H1 (cell line): ENCODE data around the gene CCDC88A. TPM values are rescaled to one million over a fixed set of nuclear protein-coding genes. Genes with fewer than 3 reads are reported as not detected.

Experiments used
- CTCF ChIA-PET: fragments of 300-600 bp; sonication (Branson Sonifier 250); formaldehyde crosslinking; loops from one replicate; lab custom pipeline; 2021; ENCODE audit not compliant: partially characterized antibody; lab: Charles Lee
- POLR2A ChIA-PET: fragments of 300-600 bp; sonication (Branson Sonifier 250); formaldehyde crosslinking; loops from one replicate; lab custom pipeline; 2021; ENCODE audit warnings: inconsistent platforms; ENCODE audit not compliant: partially characterized antibody; lab: Charles Lee
- DNase-seq, 2 experiments: peaks; one replicate each; pipeline versions ENCODE4 v3.0.0 to v3.0.0-alpha.2; 2010 to 2022; ENCODE audit warnings: low spot score in 2 of 2, low read depth in 1 of 2, mixed read lengths in 1 of 2
- FAIRE-seq: peaks from 2 replicates; lab custom pipeline; 2011; peaks lifted over from hg19 to GRCh38; lab: Jason Lieb, UNC
- H2AFZ ChIP-seq: 2 replicates; pipeline ENCODE4 v1.8.1; 2012; ENCODE audit warnings: low read length, inconsistent platforms
- H2AK5ac ChIP-seq: 2 replicates; pipeline ENCODE4 v1.6.1; 2013; ENCODE audit warnings: low read depth, low read length
- H2BK120ac ChIP-seq: replicated peaks from 2 replicates; pipeline ENCODE3; 2013; ENCODE audit warnings: low read depth, low read length, inconsistent platforms
- H2BK12ac ChIP-seq: 2 replicates; pipeline ENCODE4 v1.6.1; 2013; ENCODE audit warnings: low read depth, low read length
- H2BK15ac ChIP-seq: 2 replicates; pipeline ENCODE4 v1.6.1; 2013; ENCODE audit warnings: low read length
- H2BK20ac ChIP-seq: 2 replicates; pipeline ENCODE4 v1.6.1; 2013; ENCODE audit warnings: low read length
- H2BK5ac ChIP-seq: 2 replicates; pipeline ENCODE4 v1.6.1; 2013; ENCODE audit warnings: low read depth, low read length
- H3K14ac ChIP-seq: 2 replicates; pipeline ENCODE4 v1.6.1; 2013; ENCODE audit warnings: inconsistent platforms; ENCODE audit not compliant: insufficient read length
- H3K18ac ChIP-seq: 2 replicates; pipeline ENCODE4 v1.6.1; 2013; ENCODE audit warnings: low read length; ENCODE audit errors: extremely low read depth
- H3K23ac ChIP-seq: 2 replicates; pipeline ENCODE4 v1.6.1; 2013; ENCODE audit warnings: inconsistent platforms; ENCODE audit not compliant: insufficient read length
- H3K23me2 ChIP-seq: 2 replicates; pipeline ENCODE4 v1.6.1; 2013; ENCODE audit warnings: low read depth, low read length
- H3K27ac ChIP-seq: 2 replicates; pipeline ENCODE4 v1.6.1; 2011; ENCODE audit warnings: low read depth, low read length, inconsistent platforms
- H3K27me3 ChIP-seq, 4 experiments: replicated peaks in 1 of 4; 1 replicate in 1 of 4; 2 replicates in 3 of 4; pipeline versions ENCODE4 v1.6.1 to v1.8.1; 2011 to 2013; ENCODE audit warnings: low read length in 3 of 4, mild to moderate bottlenecking in 3 of 4, inconsistent platforms in 2 of 4, mixed read lengths in 2 of 4, moderate library complexity in 1 of 4; ENCODE audit not compliant: control insufficient read depth in 3 of 4, insufficient read depth in 3 of 4; ENCODE audit errors: extremely low read depth in 1 of 4
- H3K36me3 ChIP-seq, 4 experiments: 2 replicates each; pipeline versions ENCODE4 v1.6.1 to v1.8.1; 2011 to 2013; ENCODE audit warnings: mild to moderate bottlenecking in 4 of 4, low read length in 3 of 4, moderate library complexity in 2 of 4, control low read depth in 1 of 4, inconsistent platforms in 1 of 4; ENCODE audit not compliant: insufficient read depth in 4 of 4, control insufficient read depth in 2 of 4
- H3K4ac ChIP-seq: replicated peaks from 2 replicates; pipeline ENCODE3; 2013; ENCODE audit warnings: low read length, low read depth, mixed read lengths, inconsistent platforms; ENCODE audit not compliant: insufficient read length
- H3K4me1 ChIP-seq, 4 experiments: replicated peaks in 1 of 4; 1 replicate in 1 of 4; 2 replicates in 3 of 4; pipeline versions ENCODE4 v1.6.1 to v1.8.1; 2011 to 2013; ENCODE audit warnings: low read length in 3 of 4, inconsistent platforms in 2 of 4, mixed read lengths in 1 of 4; ENCODE audit not compliant: insufficient read depth in 4 of 4, control insufficient read depth in 3 of 4
- H3K4me2 ChIP-seq, 2 experiments: 2 replicates each; pipeline versions ENCODE4 v1.6.1 to v1.8.1; 2011 to 2013; ENCODE audit warnings: low read depth in 2 of 2, low read length in 2 of 2, control low read depth in 1 of 2, inconsistent platforms in 1 of 2, mild to moderate bottlenecking in 1 of 2; ENCODE audit not compliant: insufficient read depth in 1 of 2
- H3K4me3 ChIP-seq, 4 experiments: fragments of 200-600, 300-600 bp in 1 of 4; sonication (generic), shearing (Covaris generic), sonication (Bioruptor Twin) in 1 of 4; 2 replicates each; pipeline versions ENCODE4 v1.5.1 to v1.8.1; 2011 to 2016; ENCODE audit warnings: low read length in 4 of 4, low read depth in 3 of 4, control low read depth in 2 of 4, inconsistent platforms in 2 of 4, mild to moderate bottlenecking in 2 of 4, mixed read lengths in 1 of 4, moderate library complexity in 1 of 4; ENCODE audit not compliant: insufficient read depth in 2 of 4; ENCODE audit errors: extremely low read depth in 1 of 4
- H3K56ac ChIP-seq: replicated peaks from 2 replicates; pipeline ENCODE3; 2013; ENCODE audit warnings: low read depth, mild to moderate bottlenecking, mixed read lengths, low read length, inconsistent platforms; ENCODE audit not compliant: insufficient read length
- H3K79me1 ChIP-seq: 2 replicates; pipeline ENCODE4 v1.6.1; 2013; ENCODE audit warnings: low read depth, low read length, control low read depth
- H3K79me2 ChIP-seq, 2 experiments: 2 replicates each; pipeline versions ENCODE4 v1.6.1 to v1.8.1; 2012 to 2013; ENCODE audit warnings: low read length in 2 of 2, mild to moderate bottlenecking in 2 of 2, inconsistent platforms in 1 of 2; ENCODE audit not compliant: insufficient read depth in 2 of 2, control insufficient read depth in 1 of 2
- H3K9ac ChIP-seq, 4 experiments: replicated peaks in 1 of 4; 1 replicate in 1 of 4; 2 replicates in 3 of 4; pipeline versions ENCODE4 v1.6.1 to v1.8.1; 2011 to 2013; ENCODE audit warnings: low read depth in 3 of 4, low read length in 3 of 4, control low read depth in 2 of 4, mild to moderate bottlenecking in 2 of 4, moderate library complexity in 2 of 4, inconsistent platforms in 1 of 4; ENCODE audit errors: extremely low read depth in 1 of 4
- H3K9me3 ChIP-seq, 2 experiments: 2 replicates each; pipeline versions ENCODE4 v1.6.1 to v1.8.1; 2012 to 2013; ENCODE audit warnings: mild to moderate bottlenecking in 2 of 2, moderate library complexity in 2 of 2, control low read depth in 1 of 2, inconsistent platforms in 1 of 2, low read depth in 1 of 2, low read length in 1 of 2, mixed read lengths in 1 of 2; ENCODE audit not compliant: insufficient read depth in 2 of 2
- H4K20me1 ChIP-seq, 2 experiments: replicated peaks in 1 of 2; 2 replicates each; pipeline versions ENCODE3 to v1.8.1; 2011 to 2013; ENCODE audit warnings: inconsistent platforms in 2 of 2, low read length in 2 of 2, mild to moderate bottlenecking in 1 of 2; ENCODE audit not compliant: insufficient read depth in 2 of 2, control insufficient read depth in 1 of 2
- H4K5ac ChIP-seq: 2 replicates; pipeline ENCODE4 v1.6.1; 2013; ENCODE audit warnings: low read length, low read depth, mixed read lengths, inconsistent platforms; ENCODE audit not compliant: insufficient read length
- H4K8ac ChIP-seq: 2 replicates; pipeline ENCODE4 v1.8.0; 2013; ENCODE audit warnings: mild to moderate bottlenecking, moderate library complexity, low read length, inconsistent platforms; ENCODE audit not compliant: insufficient read depth; ENCODE audit errors: extremely low read depth
- H4K91ac ChIP-seq: replicated peaks from 2 replicates; pipeline ENCODE3; 2013; ENCODE audit warnings: low read length, mixed read lengths, inconsistent platforms; ENCODE audit not compliant: insufficient read length
- CBX5 ChIP-seq: fragments of 300-800, 300-1000 bp; sonication (generic); IDR thresholded peaks from 2 replicates; pipeline ENCODE4 v1.7.1; 2016; ENCODE audit warnings: antibody characterized with exemption, low read length, low read depth
- KDM4A ChIP-seq: IDR thresholded peaks from one replicate; pipeline ENCODE4 v1.7.1; 2012; ENCODE audit warnings: low read depth, mild to moderate bottlenecking, moderate library complexity, low read length, inconsistent platforms; ENCODE audit not compliant: severe bottlenecking
- TEAD4 ChIP-seq: IDR thresholded peaks from 2 replicates; pipeline ENCODE4 v1.6.1; 2012; ENCODE audit warnings: low read depth, low read length, inconsistent platforms, mixed read lengths
- WGBS, 2 experiments: shearing (Covaris generic) in 1 of 2; methylation state at CpG; one replicate each; pipeline versions ENCODE4 v1.1.6 to v1.1.7; 2013 to 2015; ENCODE audit warnings: low lambda C conversion rate in 2 of 2, mixed read lengths in 2 of 2, inconsistent platforms in 1 of 2, low coverage in 1 of 2, missing lambda C conversion rate in 1 of 2; ENCODE audit not compliant: insufficient replicate concordance in 2 of 2, insufficient coverage in 1 of 2, insufficient read length in 1 of 2; ENCODE audit errors: extremely low coverage in 1 of 2, missing lambda C conversion rate in 1 of 2; 5-methylcytosine and 5-hydroxymethylcytosine counted together
- polyA plus RNA-seq, 7 experiments: library from polyadenylated mRNA; depleted of rRNA in 3 of 7; stranded (reverse) in 5 of 7; unstranded in 2 of 7; fragments of >200 nt in 5 of 7; fragments of 200-250 nt in 2 of 7; gene quantifications; 1 replicate in 5 of 7; 2 replicates in 1 of 7; 4 replicates in 1 of 7; pipeline versions ENCODE4 v1.2.1 to v1.2.3, GENCODE V29; 2011 to 2013; ENCODE audit warnings: missing spikeins in 2 of 7, mixed read lengths in 2 of 7
- total RNA-seq: library from RNA; stranded (reverse); fragmentation: NEBNext Ultra II Directional; extraction: Animal tissue kit (Norgen Biotek cat#: 25700); gene quantifications from 2 replicates; pipeline ENCODE4 v1.2.1, GENCODE V29; 2021

The CCDC88A gene
- total and polyA plus RNA-seq, 2 of the 8 experiments (the other 6 are each of a cell fraction or from before 2014, with no cell fraction given) = 27.0 to 98.0 TPM

GRCh38 chr2:55454121-55454520, 34.5 kb upstream of the CCDC88A start:
- no peaks in the 10 kb centered on the region for H3K79me1 ChIP-seq
- H4K91ac ChIP-seq = no peak overlapping the region
- H3K18ac ChIP-seq = no peak overlapping the region
- DNase-seq = no peak
- no peak overlapping the region for H2BK120ac ChIP-seq
- H3K4me2 ChIP-seq = no peak overlapping the region
- no peaks in the 10 kb centered on the region for H3K4me1 ChIP-seq
- no peak overlapping the region for H2BK15ac ChIP-seq
- H3K36me3 ChIP-seq = no peaks in the 10 kb centered on the region
- CTCF ChIA-PET = interaction anchor here (0.6 to 1.7 kb wide), 3 partner anchors 20 to 697 kb away, joined by 3 to 4 read pairs (median 3); no protein-coding TSS in a partner anchor
- no peak overlapping the region for H3K56ac ChIP-seq
- no peak overlapping the region for H4K5ac ChIP-seq
- no peak overlapping the region for H3K4me3 ChIP-seq
- no peak overlapping the region for H2BK20ac ChIP-seq
- H3K14ac ChIP-seq = no peak overlapping the region
- no peak overlapping the region for H3K27ac ChIP-seq
- H2AFZ ChIP-seq = no peak overlapping the region
- H4K8ac ChIP-seq = no peak overlapping the region
- FAIRE-seq = no peak
- no peaks in the 10 kb centered on the region for H3K23me2 ChIP-seq
- H4K20me1 ChIP-seq = no peaks in the 10 kb centered on the region
- POLR2A ChIA-PET = no interaction called here
- no peaks in the 10 kb centered on the region for H3K79me2 ChIP-seq
- no peaks in the 10 kb centered on the region for H3K27me3 ChIP-seq
- no peak overlapping the region for H3K9ac ChIP-seq
- no peak overlapping the region for H2BK5ac ChIP-seq
- WGBS, 2 experiments = 93% methylated on average over 5 of the region's 5 CpGs; no CpG with 5 or more reads in 1 of the 2 experiments
- H2BK12ac ChIP-seq = no peak overlapping the region
- H3K9me3 ChIP-seq = no peaks in the 10 kb centered on the region
- H3K23ac ChIP-seq = no peak overlapping the region
- H3K4ac ChIP-seq = no peak overlapping the region
- no peak overlapping the region for H2AK5ac ChIP-seq
- TF ChIP-seq TEAD4 (no peak), KDM4A (no peak), CBX5 (no peak)
